Activated T-helper 2 cell treated with anti-CD3 and anti-CD28 coated beads, Interferon-gamma antibody, Interleukin-2, Interleukin-4, amounts not matched to agents 10 μg/mL and 5 μg/mL and 100 μg/mL, durations not matched to agents 14 hours and 24 hours and 36 hours (primary cell): Measurements from ENCODE around the gene BDKRB2. TPM values are rescaled to one million over a fixed set of nuclear protein-coding genes. Genes with fewer than 3 reads are reported as not detected.

Source experiments
- DNase-seq: peaks from one replicate; pipeline ENCODE4 v3.0.0; 2021; ENCODE audit warnings: low spot score
- H3K27ac Mint-ChIP-seq: one replicate; pipeline ENCODE4 v1.8.0; 2021; ENCODE audit warnings: mixed read lengths
- H3K27me3 Mint-ChIP-seq: one replicate; pipeline ENCODE4 v1.8.0; 2021; ENCODE audit warnings: low read depth, mixed read lengths
- H3K36me3 Mint-ChIP-seq: one replicate; pipeline ENCODE4 v1.8.0; 2021; ENCODE audit warnings: low read depth, mixed read lengths
- H3K4me1 Mint-ChIP-seq: one replicate; pipeline ENCODE4 v1.8.0; 2021; ENCODE audit warnings: low read depth, mixed read lengths
- H3K4me3 Mint-ChIP-seq: one replicate; pipeline ENCODE4 v1.8.0; 2021; ENCODE audit warnings: low read depth, mild to moderate bottlenecking, moderate library complexity, mixed read lengths
- H3K9me3 Mint-ChIP-seq: one replicate; pipeline ENCODE4 v1.8.0; 2021; ENCODE audit warnings: mixed read lengths
- intact Hi-C: fragments of 100-400 bp; cut with micrococcal nuclease; formaldehyde crosslinking; loops from one replicate; pipeline ENCODE4 v1.15.1; 2023
- total RNA-seq: library from RNA; stranded (reverse); gene quantifications from 2 replicates; pipeline ENCODE4 v1.2.3, GENCODE V29; 2022

Gene BDKRB2
- total RNA-seq, 1 donor from 2014 or later: not detected

DNA sequence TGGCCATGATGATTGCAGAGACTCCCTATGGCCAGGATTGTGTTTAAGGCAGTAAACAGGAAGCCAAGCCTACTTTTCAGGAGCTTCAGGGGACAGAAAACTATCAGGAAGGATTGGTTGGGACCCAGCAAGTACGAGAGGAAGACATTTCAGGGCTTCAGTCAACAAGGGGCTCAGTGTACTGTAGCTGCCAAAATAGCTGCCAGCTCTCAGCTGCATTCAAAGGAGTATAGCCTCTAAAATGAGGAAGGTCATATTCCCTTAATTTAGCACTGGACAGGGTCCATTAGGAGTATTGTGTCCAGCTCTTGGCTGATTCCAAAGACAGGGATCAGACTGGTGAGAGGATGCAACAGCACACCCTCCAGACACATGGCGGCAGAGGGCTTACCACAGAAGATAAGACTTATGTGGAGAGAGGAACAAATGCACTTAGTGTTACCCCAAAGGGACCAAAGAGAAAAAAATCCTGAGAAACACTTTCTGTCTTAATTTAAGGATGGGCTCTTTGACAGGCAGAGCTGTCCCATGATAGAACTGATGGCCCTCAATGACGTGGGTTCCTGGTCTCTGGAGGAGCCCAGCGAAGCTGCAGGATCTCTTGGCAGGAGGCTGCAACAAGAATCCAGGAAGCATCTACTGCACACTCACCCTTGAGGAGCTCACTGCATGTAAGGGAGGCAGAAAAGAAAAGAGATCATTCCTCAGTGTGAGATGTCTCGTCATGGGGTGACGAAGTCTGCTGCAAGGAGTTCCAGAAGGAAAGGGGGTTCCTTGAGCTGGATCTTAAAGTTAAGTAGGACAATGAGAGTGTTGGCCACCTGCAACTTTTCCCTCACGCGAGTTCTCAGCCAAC is 66.2 kb downstream of the BDKRB2 start:
- no peak overlapping the region for H3K27ac Mint-ChIP-seq
- no peak for DNase-seq
- peaks cover 10% of the 10 kb centered on the region for H3K9me3 Mint-ChIP-seq
- no peaks in the 10 kb centered on the region for H3K36me3 Mint-ChIP-seq
- H3K27me3 Mint-ChIP-seq: no peaks in the 10 kb centered on the region
- H3K4me1 Mint-ChIP-seq: no peaks in the 10 kb centered on the region
- no peak overlapping the region for H3K4me3 Mint-ChIP-seq
- intact Hi-C loops: no loop called here

DNA sequence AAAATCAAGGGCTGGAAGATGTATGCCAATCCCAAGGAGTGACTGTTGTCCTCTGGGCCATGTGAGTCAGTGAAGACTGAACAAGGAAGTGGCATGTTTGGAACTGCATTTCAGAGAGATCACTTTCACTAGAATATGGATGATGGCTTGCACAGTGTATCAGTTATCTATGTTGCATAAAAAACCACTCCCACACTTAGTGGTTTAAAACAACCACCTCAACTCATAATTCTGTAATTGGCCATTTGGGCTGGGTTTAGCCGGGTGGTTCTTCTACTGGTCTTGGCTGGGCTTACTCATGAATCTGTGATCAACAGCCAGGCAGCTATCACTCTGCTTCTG is 66.8 kb downstream of the BDKRB2 start:
- Mint-ChIP-seq H3K36me3 (no peaks in the 10 kb centered on the region), H3K27ac (no peak overlapping the region), H3K27me3 (no peaks in the 10 kb centered on the region), H3K4me3 (no peak overlapping the region), H3K9me3 (peaks cover 10% of the 10 kb centered on the region), H3K4me1 (no peaks in the 10 kb centered on the region)
- intact Hi-C loops: no loop called here
- DNase-seq: no peak

DNA sequence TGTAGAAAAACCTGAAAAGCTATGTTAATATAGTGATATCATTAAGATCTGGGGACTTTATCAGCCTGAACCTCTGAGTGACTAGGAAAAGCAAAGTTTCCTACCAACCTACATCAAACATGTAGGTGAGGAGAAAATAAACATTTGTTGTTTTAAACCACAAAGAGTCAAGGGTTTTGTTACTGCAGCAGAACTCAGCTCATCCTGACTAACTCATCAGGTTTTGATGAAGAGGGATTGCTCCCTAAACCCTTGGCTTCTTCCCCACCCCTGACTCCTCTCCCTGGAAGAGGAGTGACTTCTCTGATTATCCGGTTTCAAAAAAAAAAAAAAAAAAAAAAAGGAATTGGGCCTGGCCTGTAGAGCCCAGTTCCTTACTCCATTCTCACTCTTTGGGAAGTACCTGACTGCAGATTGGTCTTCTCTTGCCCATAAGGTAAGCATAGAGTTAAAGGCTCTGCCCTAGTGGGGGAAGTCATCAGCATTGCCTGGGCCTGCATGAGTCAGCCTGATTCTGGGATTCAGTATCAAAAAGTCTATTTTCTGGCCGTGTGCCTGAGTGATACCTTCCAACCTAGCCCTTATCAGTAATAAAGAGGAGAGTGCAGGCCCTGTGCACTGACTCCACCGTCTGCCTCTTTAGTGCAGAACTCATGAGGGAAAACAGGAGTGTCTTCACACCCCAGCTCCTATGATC is 68.3 kb downstream of the BDKRB2 start:
- DNase-seq: no peak
- H3K4me3 Mint-ChIP-seq: no peak overlapping the region
- intact Hi-C loops: no loop called here
- no peaks in the 10 kb centered on the region for H3K36me3 Mint-ChIP-seq
- H3K27me3 Mint-ChIP-seq: no peaks in the 10 kb centered on the region
- H3K9me3 Mint-ChIP-seq: peaks cover 13% of the 10 kb centered on the region
- H3K27ac Mint-ChIP-seq: no peak overlapping the region
- H3K4me1 Mint-ChIP-seq: no peaks in the 10 kb centered on the region

DNA sequence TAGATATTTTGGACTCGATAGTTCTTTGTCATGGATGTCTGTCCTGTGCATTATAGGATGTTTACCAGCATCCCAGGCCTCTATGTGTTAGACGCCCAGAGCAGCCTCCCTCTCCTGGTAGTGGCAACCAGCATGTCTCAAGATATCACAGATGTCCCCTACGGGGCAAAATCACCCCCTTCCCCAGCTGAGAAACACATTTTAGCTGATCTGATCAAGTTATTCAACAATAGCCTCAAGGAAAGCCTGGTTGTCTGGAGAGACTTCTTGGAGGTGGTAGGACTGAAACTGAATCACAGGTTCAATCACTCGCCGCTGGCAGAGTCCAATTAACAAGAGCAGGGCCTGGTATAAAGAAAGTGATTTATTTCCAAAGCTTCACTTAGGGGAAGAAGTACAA is 69.0 kb downstream of the BDKRB2 start:
- Mint-ChIP-seq H3K4me1 (no peaks in the 10 kb centered on the region), H3K27ac (no peak overlapping the region), H3K27me3 (no peaks in the 10 kb centered on the region), H3K36me3 (no peaks in the 10 kb centered on the region), H3K4me3 (no peak overlapping the region), H3K9me3 (peaks cover 14% of the 10 kb centered on the region)
- no peak for DNase-seq
- intact Hi-C loops: loop anchor here (2.0 kb wide), 1 partner anchor 713 kb away; no protein-coding TSS in a partner anchor

DNA sequence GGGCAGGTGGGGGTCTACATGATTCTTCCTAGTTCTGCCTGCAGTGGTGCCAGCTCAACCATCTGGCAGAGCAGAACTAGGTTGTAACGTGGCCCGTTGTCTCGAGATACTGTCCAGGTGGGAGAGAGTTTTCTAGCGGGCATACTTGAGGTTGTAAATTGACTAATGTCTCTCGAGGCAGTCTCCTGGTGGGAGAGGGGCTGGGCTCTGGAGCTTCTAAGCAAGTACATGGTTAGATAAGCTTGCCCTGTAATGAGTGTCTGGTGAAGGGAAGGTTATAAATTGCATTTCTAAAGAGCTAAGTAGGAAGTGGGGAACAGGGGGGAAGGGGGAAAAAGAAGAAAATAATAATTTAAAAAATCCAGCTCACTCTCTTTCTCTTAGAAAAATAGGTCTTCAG is 69.5 kb downstream of the BDKRB2 start:
- Mint-ChIP-seq H3K9me3 (peaks cover 14% of the 10 kb centered on the region), H3K27me3 (no peaks in the 10 kb centered on the region), H3K4me3 (no peak overlapping the region), H3K36me3 (no peaks in the 10 kb centered on the region), H3K27ac (no peak overlapping the region), H3K4me1 (no peaks in the 10 kb centered on the region)
- intact Hi-C loops: loop anchor here (2.0 kb wide), 1 partner anchor 713 kb away; no protein-coding TSS in a partner anchor
- no peak for DNase-seq

DNA sequence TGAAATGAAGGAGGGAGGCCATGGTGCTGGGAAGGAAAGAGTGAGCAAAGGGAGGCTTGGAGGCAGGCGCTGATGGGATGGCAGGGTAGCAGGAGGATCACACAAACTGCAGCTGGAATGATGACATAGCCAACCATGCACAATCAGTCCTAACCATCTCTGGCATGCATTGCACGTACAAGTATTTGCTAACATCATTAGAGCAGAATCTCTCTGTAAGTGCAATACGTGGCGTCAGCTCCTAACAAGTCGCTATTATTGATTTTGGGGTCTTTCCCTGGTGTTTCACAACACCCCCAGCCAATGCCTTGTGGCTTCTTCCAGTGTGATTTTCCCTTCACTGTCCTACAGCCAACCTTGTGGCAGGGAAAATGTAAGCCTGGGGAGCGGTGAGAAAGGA is 69.9 kb downstream of the BDKRB2 start:
- H3K27ac Mint-ChIP-seq: no peak overlapping the region
- no peaks in the 10 kb centered on the region for H3K27me3 Mint-ChIP-seq
- no peaks in the 10 kb centered on the region for H3K36me3 Mint-ChIP-seq
- intact Hi-C loops: loop anchor here (2.0 kb wide), 1 partner anchor 714 kb away; no protein-coding TSS in a partner anchor
- H3K9me3 Mint-ChIP-seq: peaks cover 14% of the 10 kb centered on the region
- DNase-seq: no peak
- H3K4me1 Mint-ChIP-seq: no peaks in the 10 kb centered on the region
- no peak overlapping the region for H3K4me3 Mint-ChIP-seq

DNA sequence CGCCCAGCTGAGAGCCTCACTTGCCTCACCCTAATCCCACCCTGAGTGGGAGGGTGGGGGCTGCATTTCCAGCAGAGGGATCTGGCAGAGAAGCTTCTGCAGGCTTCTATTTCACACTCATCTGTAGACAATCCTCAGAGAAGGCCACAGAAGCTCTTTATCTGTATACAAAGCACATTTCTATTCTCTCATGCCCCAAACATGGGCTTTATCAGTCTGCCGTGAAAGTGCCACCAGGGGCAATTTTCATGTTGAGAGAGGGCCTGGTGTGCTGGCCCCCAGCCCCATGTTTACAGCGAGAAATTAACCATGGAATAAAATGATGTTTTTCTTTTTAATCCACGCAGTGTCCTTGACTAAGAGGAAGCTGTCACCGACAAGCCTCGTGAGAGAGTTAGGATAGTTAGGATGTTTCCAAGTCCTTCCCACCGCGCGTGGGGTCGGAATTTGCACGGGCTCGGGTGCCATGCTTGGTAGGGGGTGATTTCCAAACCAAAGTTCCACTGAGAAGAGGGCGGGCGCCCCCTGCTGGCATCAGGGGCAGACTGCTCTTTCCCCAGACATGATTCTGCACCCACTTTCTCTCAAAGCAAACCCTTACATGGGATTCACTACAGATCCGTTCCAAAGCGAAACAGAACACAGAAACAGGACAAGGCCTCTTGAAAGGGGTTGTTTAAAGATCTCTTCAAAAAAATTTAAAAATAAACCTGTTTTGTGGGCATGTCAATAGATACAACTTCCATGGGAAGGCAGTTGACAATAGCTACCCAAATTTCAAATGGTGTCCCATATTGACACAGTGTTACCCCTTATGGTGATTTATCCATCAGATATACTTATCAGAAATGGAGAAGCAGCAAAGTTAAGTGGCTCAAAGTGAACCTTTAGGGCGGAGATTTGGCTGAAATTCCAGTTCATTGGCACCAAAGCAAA is 70.8 kb downstream of the BDKRB2 start:
- Mint-ChIP-seq H3K36me3 (no peaks in the 10 kb centered on the region), H3K4me3 (no peak overlapping the region), H3K27ac (no peak overlapping the region), H3K4me1 (no peaks in the 10 kb centered on the region), H3K9me3 (peaks cover 14% of the 10 kb centered on the region), H3K27me3 (no peaks in the 10 kb centered on the region)
- intact Hi-C loops: loop anchor here (2.0 kb wide), 1 partner anchor 715 kb away; no protein-coding TSS in a partner anchor
- peak; percentile 25 for DNase-seq

DNA sequence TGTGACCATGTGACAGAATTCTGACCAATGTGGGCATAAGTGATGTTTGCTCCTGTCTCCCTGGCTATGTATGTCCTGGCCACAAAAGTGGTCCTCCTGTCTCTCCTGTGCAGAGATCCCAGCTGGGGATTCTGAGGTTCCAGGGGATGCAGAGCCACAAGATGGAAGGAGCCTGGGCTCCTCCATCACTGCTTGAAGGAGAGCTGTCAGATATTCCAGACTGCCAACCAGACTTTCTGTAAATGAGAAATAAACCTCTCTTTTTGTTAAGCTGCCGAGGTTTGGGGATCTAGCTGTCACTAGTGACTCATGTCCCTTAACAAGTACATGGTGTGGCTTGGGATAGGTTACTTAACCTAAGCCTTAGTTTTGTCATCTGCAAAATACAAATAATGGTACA is 73.3 kb downstream of the BDKRB2 start:
- Mint-ChIP-seq H3K4me3 (no peak overlapping the region), H3K4me1 (no peaks in the 10 kb centered on the region), H3K27me3 (no peaks in the 10 kb centered on the region), H3K9me3 (peaks cover 4% of the 10 kb centered on the region), H3K27ac (no peak overlapping the region), H3K36me3 (peaks cover 2% of the 10 kb centered on the region)
- intact Hi-C loops: no loop called here
- no peak for DNase-seq

DNA sequence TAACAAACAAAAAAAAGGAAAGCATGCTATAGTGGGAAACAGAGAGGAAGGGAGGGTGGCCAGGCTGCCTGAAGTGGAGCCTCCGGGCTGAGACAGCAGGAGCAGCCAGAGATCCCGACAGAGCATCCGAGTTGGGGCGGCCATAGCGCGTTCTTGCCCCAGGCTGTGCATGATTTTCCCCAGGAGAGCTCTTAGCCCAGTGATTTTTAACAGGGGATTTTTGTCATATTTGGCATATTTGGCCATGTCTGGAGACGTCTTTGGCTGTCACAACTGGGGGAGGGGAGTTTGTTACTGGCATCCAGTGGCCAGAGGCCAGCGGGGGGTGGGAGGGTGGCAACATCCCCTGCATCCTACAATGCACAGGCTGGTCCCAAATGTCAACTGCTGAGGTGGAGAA is 74.9 kb downstream of the BDKRB2 start:
- DNase-seq: no peak
- intact Hi-C loops: no loop called here
- Mint-ChIP-seq H3K27ac (no peak overlapping the region), H3K4me1 (no peaks in the 10 kb centered on the region), H3K4me3 (no peak overlapping the region), H3K36me3 (peaks cover 5% of the 10 kb centered on the region), H3K9me3 (peaks cover 4% of the 10 kb centered on the region), H3K27me3 (no peaks in the 10 kb centered on the region)

DNA sequence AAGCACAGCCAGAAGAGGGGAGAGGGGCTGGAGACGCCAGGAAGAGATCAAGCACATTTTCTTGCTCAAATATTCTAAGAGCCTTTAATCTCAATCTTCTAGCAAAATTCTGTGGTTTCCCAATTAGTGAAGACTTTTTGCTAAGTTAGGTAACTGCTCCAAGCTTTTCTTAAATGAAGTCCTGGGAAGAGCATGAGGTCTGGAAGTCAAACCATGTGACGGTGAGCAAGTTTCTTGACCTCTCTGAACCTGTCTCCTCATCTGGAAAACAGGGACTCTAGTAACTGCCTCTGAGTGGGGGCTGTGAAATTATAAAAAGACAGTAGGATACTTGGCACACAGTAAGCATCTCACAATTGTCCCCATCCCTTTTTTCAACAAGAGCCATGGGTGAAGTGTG is 75.5 kb downstream of the BDKRB2 start:
- no peak for DNase-seq
- H3K36me3 Mint-ChIP-seq: peaks cover 5% of the 10 kb centered on the region
- no peaks in the 10 kb centered on the region for H3K27me3 Mint-ChIP-seq
- H3K9me3 Mint-ChIP-seq: peaks cover 4% of the 10 kb centered on the region
- intact Hi-C loops: no loop called here
- H3K4me1 Mint-ChIP-seq: no peaks in the 10 kb centered on the region
- no peak overlapping the region for H3K27ac Mint-ChIP-seq
- no peak overlapping the region for H3K4me3 Mint-ChIP-seq

DNA sequence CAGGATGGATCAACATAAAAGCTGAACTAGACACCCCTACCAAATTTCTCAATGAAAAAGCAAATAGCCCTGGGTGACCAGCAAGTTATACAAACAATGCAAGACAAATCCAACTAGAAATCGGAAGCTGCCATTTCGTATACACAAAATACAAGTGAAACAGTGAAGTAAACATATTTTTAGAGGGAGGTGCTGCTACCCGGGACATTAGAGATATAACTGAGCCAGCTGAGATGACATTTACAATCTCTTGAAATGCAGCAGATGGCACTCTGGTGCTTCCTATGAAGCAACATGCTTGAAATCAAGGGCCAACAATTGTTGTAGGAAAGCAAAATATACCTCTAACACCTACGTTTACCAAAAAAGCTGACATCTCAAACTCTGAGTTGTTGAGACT is 76.8 kb downstream of the BDKRB2 start:
- Mint-ChIP-seq H3K4me3 (no peak overlapping the region), H3K27ac (no peak overlapping the region), H3K9me3 (peaks cover 4% of the 10 kb centered on the region), H3K4me1 (no peaks in the 10 kb centered on the region), H3K27me3 (no peaks in the 10 kb centered on the region), H3K36me3 (peaks cover 11% of the 10 kb centered on the region)
- DNase-seq: no peak
- intact Hi-C loops: no loop called here

DNA sequence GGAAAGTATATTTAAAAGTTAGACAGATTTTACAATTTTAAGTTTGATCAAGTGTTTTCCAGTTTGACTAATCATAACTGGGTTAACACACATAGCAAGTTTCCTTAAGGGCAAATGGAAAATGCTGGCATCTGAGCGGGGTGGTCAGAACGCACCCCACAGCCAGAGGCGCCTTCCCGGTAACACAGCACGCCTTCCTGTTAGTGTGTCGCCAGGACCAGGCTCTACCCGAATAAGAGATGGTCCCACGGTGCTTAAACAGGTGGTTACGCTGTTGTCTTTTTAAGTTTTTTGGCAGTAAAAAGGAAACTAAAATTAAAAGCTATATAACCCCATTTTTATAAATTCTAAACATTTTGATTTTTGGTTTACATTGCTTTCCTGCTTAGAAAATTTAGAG is 79.4 kb downstream of the BDKRB2 start:
- H3K4me3 Mint-ChIP-seq: no peak overlapping the region
- no peaks in the 10 kb centered on the region for H3K4me1 Mint-ChIP-seq
- DNase-seq: no peak
- H3K36me3 Mint-ChIP-seq: peaks cover 15% of the 10 kb centered on the region
- intact Hi-C loops: no loop called here
- no peak overlapping the region for H3K27ac Mint-ChIP-seq
- H3K27me3 Mint-ChIP-seq: no peaks in the 10 kb centered on the region
- no peaks in the 10 kb centered on the region for H3K9me3 Mint-ChIP-seq
